Ovary (tissue), 3 donors: ENCODE data around the gene NXF2.
"Not testable (repeated sequence)": the region's sequence is repeated elsewhere in the genome, so short reads cannot be mapped to it uniquely, and the experiment has no call there.

Experiments used
- CTCF ChIP-seq, 3 donors: fragments of 450-650 bp in 2 of 3; fragments of 200-600 bp in 1 of 3; IDR thresholded peaks; one replicate each; pipeline versions ENCODE4 v1.5.1 to v1.8.0; 2016 to 2022; ENCODE audit warnings: antibody characterized with exemption in 3 of 3, mild to moderate bottlenecking in 1 of 3
- EP300 ChIP-seq: sonication (generic); formaldehyde crosslinking; IDR thresholded peaks from one replicate; pipeline ENCODE4 v1.6.1; 2017; ENCODE audit warnings: antibody characterized with exemption
- POLR2A ChIP-seq: fragments of 450-650 bp; IDR thresholded peaks from one replicate; pipeline ENCODE4 v1.6.1; 2017; ENCODE audit warnings: antibody characterized with exemption, mild to moderate bottlenecking, moderate library complexity
- donor health status: DM: no; HTN: no; CAD: no.

GRCh38 chrX:102240265-102240664 lies 6.7 kb upstream of the NXF2 start:
- TF ChIP-seq CTCF (IDR thresholded peaks at IDR 0.05); POLR2A; EP300: not testable (repeated sequence)
